Fibroblast of lung (primary cell): ENCODE measurements around the gene PRCC. TPM values are rescaled to one million over a fixed set of nuclear protein-coding genes. Genes with fewer than 3 reads are reported as not detected.

Experiments
- DNase-seq, 2 donors: peaks; one replicate each; pipeline versions ENCODE4 v3.0.0 to v3.0.0-alpha.2; 2010; ENCODE audit warnings: low read depth in 2 of 2
- H2AFZ ChIP-seq: 2 replicates; pipeline ENCODE4 v1.5.1; 2012; ENCODE audit warnings: low read length, control low read depth, inconsistent platforms
- H3K27ac ChIP-seq: 2 replicates; pipeline ENCODE4 v1.5.1; 2011; ENCODE audit warnings: low read length, control low read depth; ENCODE audit not compliant: insufficient read depth
- H3K27me3 ChIP-seq: 2 replicates; pipeline ENCODE4 v1.5.1; 2011; ENCODE audit warnings: mild to moderate bottlenecking, low read length; ENCODE audit not compliant: control insufficient read depth, insufficient read depth
- H3K36me3 ChIP-seq: 2 replicates; pipeline ENCODE4 v1.5.1; 2011; ENCODE audit warnings: low read length; ENCODE audit not compliant: control insufficient read depth, insufficient read depth
- H3K4me1 ChIP-seq: 2 replicates; pipeline ENCODE4 v1.5.1; 2011; ENCODE audit warnings: low read length; ENCODE audit not compliant: control insufficient read depth, insufficient read depth; ENCODE audit errors: extremely low read depth
- H3K4me2 ChIP-seq: 2 replicates; pipeline ENCODE4 v1.5.1; 2011; ENCODE audit warnings: low read length, control low read depth; ENCODE audit not compliant: insufficient read depth; ENCODE audit errors: extremely low read depth
- H3K4me3 ChIP-seq, 4 experiments: fragments of 200-600 bp in 1 of 4; sonication (generic) in 1 of 4; replicated peaks in 1 of 4; 2 replicates each; pipeline ENCODE4 v1.5.1; 2011 to 2016; ENCODE audit warnings: low read length in 4 of 4, low read depth in 3 of 4, mild to moderate bottlenecking in 3 of 4, control low read depth in 2 of 4, inconsistent platforms in 1 of 4, mixed read lengths in 1 of 4; ENCODE audit not compliant: insufficient read depth in 1 of 4; ENCODE audit errors: control extremely low read depth in 1 of 4
- H3K79me2 ChIP-seq: 2 replicates; pipeline ENCODE4 v1.5.1; 2012; ENCODE audit warnings: mild to moderate bottlenecking, low read length, inconsistent platforms; ENCODE audit not compliant: control insufficient read depth, insufficient read depth
- H3K9ac ChIP-seq: 2 replicates; pipeline ENCODE4 v1.5.1; 2011; ENCODE audit warnings: mild to moderate bottlenecking, low read length, control low read depth; ENCODE audit not compliant: insufficient read depth
- H3K9me3 ChIP-seq: 2 replicates; pipeline ENCODE4 v1.5.1; 2012; ENCODE audit warnings: low read depth, low read length; ENCODE audit not compliant: control insufficient read depth, insufficient read depth
- H4K20me1 ChIP-seq: 2 replicates; pipeline ENCODE4 v1.5.1; 2011; ENCODE audit warnings: low read length; ENCODE audit not compliant: control insufficient read depth, insufficient read depth; ENCODE audit errors: extremely low read depth
- CTCF ChIP-seq, 2 donors: IDR thresholded peaks in 1 of 2; conservative IDR thresholded peaks in 1 of 2; 1 replicate in 1 of 2; 2 replicates in 1 of 2; pipeline ENCODE4 v1.5.1; 2011 to 2012; ENCODE audit warnings: low read length in 2 of 2, control low read depth in 1 of 2, inconsistent platforms in 1 of 2, low read depth in 1 of 2, mild to moderate bottlenecking in 1 of 2
- EZH2 ChIP-seq: IDR thresholded peaks from 2 replicates; pipeline ENCODE4 v1.5.1; 2012; ENCODE audit warnings: low read length, control low read depth, mild to moderate bottlenecking; ENCODE audit errors: missing control alignments
- polyA plus RNA-seq, 2 donors: library from polyadenylated mRNA; depleted of rRNA in 1 of 2; stranded (reverse) in 1 of 2; unstranded in 1 of 2; fragments of >200 nt; gene quantifications; 2 replicates each; pipeline ENCODE4 v1.2.1, GENCODE V29; 2011 to 2012; ENCODE audit warnings: missing spikeins in 1 of 2
- total RNA-seq: library from RNA; depleted of rRNA; stranded (reverse); fragments of >200 nt; gene quantifications from 2 replicates; pipeline ENCODE4 v1.2.1, GENCODE V29; 2014

PRCC gene
- total and polyA plus RNA-seq, 2 donors (not counting 1 experiment from before 2014, with no cell fraction given): 13.2 to 52.0 TPM

- Histone ChIP-seq H3K36me3 (no peaks in the 10 kb centered on the region), H3K27ac (no peak overlapping the region), H3K79me2 (no peaks in the 10 kb centered on the region), H2AFZ (no peak overlapping the region), H3K4me3 (no peak overlapping the region), H3K9me3 (no peaks in the 10 kb centered on the region), H3K4me2 (no peak overlapping the region), H4K20me1 (no peaks in the 10 kb centered on the region), H3K9ac (no peak overlapping the region), H3K27me3 (peaks cover 26% of the 10 kb centered on the region), H3K4me1 (no peaks in the 10 kb centered on the region)
- TF ChIP-seq CTCF (conservative IDR thresholded peaks at IDR 0.05 in 1 of 2, IDR thresholded peaks at IDR 0.05 in 1 of 2; ENCODE audit: low read depth in 1 of 2, low read length in 2 of 2) (no peak), EZH2 (no peak)
- no peak for DNase-seq
Measured at GRCh38 chr1:156822680-156823079, 55.3 kb downstream of the PRCC start.

- H3K9ac ChIP-seq: no peak overlapping the region
- no peak overlapping the region for H3K4me3 ChIP-seq
- no peaks in the 10 kb centered on the region for H3K79me2 ChIP-seq
- no peaks in the 10 kb centered on the region for H3K36me3 ChIP-seq
- no peak overlapping the region for H2AFZ ChIP-seq
- TF ChIP-seq EZH2: no peak
- TF ChIP-seq CTCF (conservative IDR thresholded peaks at IDR 0.05 in 1 of 2, IDR thresholded peaks at IDR 0.05 in 1 of 2; ENCODE audit: low read depth in 1 of 2, low read length in 2 of 2): no peak
- DNase-seq: no peak
- no peaks in the 10 kb centered on the region for H4K20me1 ChIP-seq
- H3K9me3 ChIP-seq: no peaks in the 10 kb centered on the region
- no peaks in the 10 kb centered on the region for H3K4me1 ChIP-seq
- no peak overlapping the region for H3K4me2 ChIP-seq
- peaks cover 26% of the 10 kb centered on the region for H3K27me3 ChIP-seq
- no peak overlapping the region for H3K27ac ChIP-seq
Measured at GRCh38 chr1:156823210-156823790, 56.0 kb downstream of the PRCC start.

GRCh38 chr1:156826630-156827029 is 59.3 kb downstream of the PRCC start:
- Histone ChIP-seq H3K27ac (no peak overlapping the region), H3K79me2 (no peaks in the 10 kb centered on the region), H3K4me3 (no peak overlapping the region), H3K9ac (no peak overlapping the region), H4K20me1 (no peaks in the 10 kb centered on the region), H3K27me3 (peaks cover 28% of the 10 kb centered on the region), H2AFZ (no peak overlapping the region), H3K4me2 (no peak overlapping the region), H3K9me3 (no peaks in the 10 kb centered on the region), H3K4me1 (no peaks in the 10 kb centered on the region), H3K36me3 (no peaks in the 10 kb centered on the region)
- peak in 1 of 2 donors; percentile 27 for DNase-seq
- TF ChIP-seq EZH2 (no peak), CTCF (conservative IDR thresholded peaks at IDR 0.05 in 1 of 2, IDR thresholded peaks at IDR 0.05 in 1 of 2; ENCODE audit: low read depth in 1 of 2, low read length in 2 of 2) (no peak)
